Measurements from ENCODE around the gene NSUN7. TPM values are rescaled to one million over a fixed set of nuclear protein-coding genes. Genes with fewer than 3 reads are reported as not detected.

The NSUN7 gene
- total and polyA plus RNA-seq, 2 of the 13 experiments (the other 11 are each of a cell fraction or from before 2014, with no cell fraction given): 0.05 TPM; not detected in 1

DNA sequence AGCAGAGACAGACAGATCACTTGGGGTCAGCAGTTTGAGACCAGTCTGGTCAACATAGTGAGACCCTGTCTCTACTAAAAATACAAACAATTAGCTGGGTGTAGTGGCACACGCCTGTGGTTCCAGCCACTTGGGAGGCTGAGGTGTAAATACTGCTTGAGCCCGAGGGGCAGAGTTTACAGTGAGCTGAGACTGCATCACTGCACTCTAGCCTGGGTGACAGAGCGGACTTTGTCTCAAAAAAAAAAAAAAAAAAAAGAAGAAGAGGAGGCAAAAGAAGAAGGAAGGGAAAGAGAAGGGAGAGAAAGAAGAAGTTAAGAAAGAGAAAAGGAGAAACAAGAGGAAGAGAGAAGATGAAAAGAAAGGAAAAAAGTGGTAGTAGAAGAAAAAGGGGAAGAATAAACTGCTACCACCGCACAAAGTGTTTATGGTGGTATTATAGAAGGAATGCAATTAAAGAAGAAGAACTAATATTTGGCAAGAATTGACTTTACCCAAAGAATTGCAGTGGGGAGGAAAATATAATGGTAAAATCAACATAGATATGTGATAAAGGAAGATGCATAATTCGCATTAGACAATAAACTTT, 19.6 kb upstream of the NSUN7 start:
- 36% methylated on average over 5 of the region's 5 CpGs for WGBS (ENCODE audit: low lambda C conversion rate)
- CTCF ChIA-PET (ENCODE audit: low intra/inter-chr PET ratio, low total read pairs): no interaction called here
- intact Hi-C loops (cut with micrococcal nuclease; ENCODE audit: unreplicated experiment) (no loop called here), in situ Hi-C loops (cut with HindIII; ENCODE audit: extremely low pct_ligation_motif_present, low pct_unique_long_range_greater_than_20kb) (loop anchor here (10.0 kb wide), 1 partner anchor 165 kb away; no protein-coding TSS in a partner anchor)
- Histone ChIP-seq H3K36me3 (replicated peaks in 1 of 2; ENCODE audit: control insufficient read depth in 1 of 2, insufficient read depth in 2 of 2, low read length in 2 of 2) (no peaks in the 10 kb centered on the region), H3K4me3 (replicated peaks in 1 of 3; ENCODE audit: insufficient read depth in 1 of 3, low read depth in 2 of 3, low read length in 3 of 3) (no peak overlapping the region), H3K4me1 (ENCODE audit: insufficient read depth, low read length) (peaks cover 29% of the 10 kb centered on the region), H3K27ac (ENCODE audit: extremely low read length, insufficient read depth, low read length) (no peak overlapping the region), H3K27me3 (ENCODE audit: control insufficient read depth in 1 of 2, insufficient read depth in 2 of 2, low read length in 2 of 2) (no peaks in the 10 kb centered on the region; a peak in 2 of 5 replicates), H3K79me2 (ENCODE audit: insufficient read depth, low read length) (no peaks in the 10 kb centered on the region), H3K9me3 (ENCODE audit: low read length) (no peaks in the 10 kb centered on the region), H3K9ac (ENCODE audit: insufficient read depth, low read depth, low read length) (no peak overlapping the region), H4K20me1 (ENCODE audit: insufficient read depth, low read length) (no peaks in the 10 kb centered on the region), H2AFZ (ENCODE audit: low read length) (no peak overlapping the region), H3K4me2 (ENCODE audit: low read depth, low read length) (no peak overlapping the region)
- no TSS peak for BruUV-seq (replicated peaks)
- 0 out of 3 replicates have a peak, but pooled peaks have one; percentile 34 for ATAC-seq
- POLR2A ChIA-PET: no interaction called here
- FAIRE-seq: no peak
- no peak for DNase-seq (ENCODE audit: low spot score)
- no peak for TF ChIP-seq PAWR (CRISPR knock-in tag; IDR thresholded peaks at IDR 0.05; ENCODE audit: borderline replicate concordance)
- TF ChIP-seq PAF1 (CRISPR knock-in tag; IDR thresholded peaks at IDR 0.05): no peak
- TF ChIP-seq, protein P1, sequence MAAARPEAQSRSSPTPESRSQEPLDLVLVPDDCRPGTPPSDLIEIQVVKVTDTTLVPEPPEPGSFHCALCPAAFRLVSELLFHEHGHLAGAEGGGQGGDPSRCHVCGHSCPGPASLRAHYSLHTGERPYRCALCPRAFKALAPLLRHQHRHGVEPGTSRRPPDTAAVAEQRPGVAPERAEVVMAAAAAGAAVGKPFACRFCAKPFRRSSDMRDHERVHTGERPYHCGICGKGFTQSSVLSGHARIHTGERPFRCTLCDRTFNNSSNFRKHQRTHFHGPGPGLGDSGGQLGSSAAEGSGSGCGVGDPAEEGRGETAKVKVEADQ (CRISPR knock-in tag; IDR thresholded peaks at IDR 0.05; ENCODE audit: borderline replicate concordance): no peak
- TF ChIP-seq SMARCC2 (IDR thresholded peaks at IDR 0.05): no peak
- TF ChIP-seq, protein P2, sequence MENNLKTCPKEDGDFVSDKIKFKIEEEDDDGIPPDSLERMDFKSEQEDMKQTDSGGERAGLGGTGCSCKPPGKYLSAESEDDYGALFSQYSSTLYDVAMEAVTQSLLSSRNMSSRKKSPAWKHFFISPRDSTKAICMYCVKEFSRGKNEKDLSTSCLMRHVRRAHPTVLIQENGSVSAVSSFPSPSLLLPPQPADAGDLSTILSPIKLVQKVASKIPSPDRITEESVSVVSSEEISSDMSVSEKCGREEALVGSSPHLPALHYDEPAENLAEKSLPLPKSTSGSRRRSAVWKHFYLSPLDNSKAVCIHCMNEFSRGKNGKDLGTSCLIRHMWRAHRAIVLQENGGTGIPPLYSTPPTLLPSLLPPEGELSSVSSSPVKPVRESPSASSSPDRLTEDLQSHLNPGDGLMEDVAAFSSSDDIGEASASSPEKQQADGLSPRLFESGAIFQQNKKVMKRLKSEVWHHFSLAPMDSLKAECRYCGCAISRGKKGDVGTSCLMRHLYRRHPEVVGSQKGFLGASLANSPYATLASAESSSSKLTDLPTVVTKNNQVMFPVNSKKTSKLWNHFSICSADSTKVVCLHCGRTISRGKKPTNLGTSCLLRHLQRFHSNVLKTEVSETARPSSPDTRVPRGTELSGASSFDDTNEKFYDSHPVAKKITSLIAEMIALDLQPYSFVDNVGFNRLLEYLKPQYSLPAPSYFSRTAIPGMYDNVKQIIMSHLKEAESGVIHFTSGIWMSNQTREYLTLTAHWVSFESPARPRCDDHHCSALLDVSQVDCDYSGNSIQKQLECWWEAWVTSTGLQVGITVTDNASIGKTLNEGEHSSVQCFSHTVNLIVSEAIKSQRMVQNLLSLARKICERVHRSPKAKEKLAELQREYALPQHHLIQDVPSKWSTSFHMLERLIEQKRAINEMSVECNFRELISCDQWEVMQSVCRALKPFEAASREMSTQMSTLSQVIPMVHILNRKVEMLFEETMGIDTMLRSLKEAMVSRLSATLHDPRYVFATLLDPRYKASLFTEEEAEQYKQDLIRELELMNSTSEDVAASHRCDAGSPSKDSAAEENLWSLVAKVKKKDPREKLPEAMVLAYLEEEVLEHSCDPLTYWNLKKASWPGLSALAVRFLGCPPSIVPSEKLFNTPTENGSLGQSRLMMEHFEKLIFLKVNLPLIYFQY (CRISPR knock-in tag; IDR thresholded peaks at IDR 0.05; ENCODE audit: borderline replicate concordance): no peak
- TF ChIP-seq SP2 (CRISPR knock-in tag; IDR thresholded peaks at IDR 0.05): no peak
- no peak for TF ChIP-seq DNMT1 (CRISPR knock-in tag; IDR thresholded peaks at IDR 0.05)
- no peak for TF ChIP-seq SIN3A (IDR thresholded peaks at IDR 0.05; ENCODE audit: borderline replicate concordance, low read depth, low read length)
- TF ChIP-seq, protein P3, sequence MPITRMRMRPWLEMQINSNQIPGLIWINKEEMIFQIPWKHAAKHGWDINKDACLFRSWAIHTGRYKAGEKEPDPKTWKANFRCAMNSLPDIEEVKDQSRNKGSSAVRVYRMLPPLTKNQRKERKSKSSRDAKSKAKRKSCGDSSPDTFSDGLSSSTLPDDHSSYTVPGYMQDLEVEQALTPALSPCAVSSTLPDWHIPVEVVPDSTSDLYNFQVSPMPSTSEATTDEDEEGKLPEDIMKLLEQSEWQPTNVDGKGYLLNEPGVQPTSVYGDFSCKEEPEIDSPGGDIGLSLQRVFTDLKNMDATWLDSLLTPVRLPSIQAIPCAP (CRISPR knock-in tag; IDR thresholded peaks at IDR 0.05; ENCODE audit: low read depth): no peak
- TF ChIP-seq RFX1 (IDR thresholded peaks at IDR 0.05): no peak
- TF ChIP-seq, protein P4, sequence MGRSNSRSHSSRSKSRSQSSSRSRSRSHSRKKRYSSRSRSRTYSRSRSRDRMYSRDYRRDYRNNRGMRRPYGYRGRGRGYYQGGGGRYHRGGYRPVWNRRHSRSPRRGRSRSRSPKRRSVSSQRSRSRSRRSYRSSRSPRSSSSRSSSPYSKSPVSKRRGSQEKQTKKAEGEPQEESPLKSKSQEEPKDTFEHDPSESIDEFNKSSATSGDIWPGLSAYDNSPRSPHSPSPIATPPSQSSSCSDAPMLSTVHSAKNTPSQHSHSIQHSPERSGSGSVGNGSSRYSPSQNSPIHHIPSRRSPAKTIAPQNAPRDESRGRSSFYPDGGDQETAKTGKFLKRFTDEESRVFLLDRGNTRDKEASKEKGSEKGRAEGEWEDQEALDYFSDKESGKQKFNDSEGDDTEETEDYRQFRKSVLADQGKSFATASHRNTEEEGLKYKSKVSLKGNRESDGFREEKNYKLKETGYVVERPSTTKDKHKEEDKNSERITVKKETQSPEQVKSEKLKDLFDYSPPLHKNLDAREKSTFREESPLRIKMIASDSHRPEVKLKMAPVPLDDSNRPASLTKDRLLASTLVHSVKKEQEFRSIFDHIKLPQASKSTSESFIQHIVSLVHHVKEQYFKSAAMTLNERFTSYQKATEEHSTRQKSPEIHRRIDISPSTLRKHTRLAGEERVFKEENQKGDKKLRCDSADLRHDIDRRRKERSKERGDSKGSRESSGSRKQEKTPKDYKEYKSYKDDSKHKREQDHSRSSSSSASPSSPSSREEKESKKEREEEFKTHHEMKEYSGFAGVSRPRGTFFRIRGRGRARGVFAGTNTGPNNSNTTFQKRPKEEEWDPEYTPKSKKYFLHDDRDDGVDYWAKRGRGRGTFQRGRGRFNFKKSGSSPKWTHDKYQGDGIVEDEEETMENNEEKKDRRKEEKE (IDR thresholded peaks at IDR 0.05): no peak
- TF ChIP-seq STAG1 (CRISPR knock-in tag; IDR thresholded peaks at IDR 0.05): no peak
- no peak for TF ChIP-seq KLF9 (CRISPR knock-in tag; IDR thresholded peaks at IDR 0.05; ENCODE audit: low read depth)
- TF ChIP-seq, protein P5, sequence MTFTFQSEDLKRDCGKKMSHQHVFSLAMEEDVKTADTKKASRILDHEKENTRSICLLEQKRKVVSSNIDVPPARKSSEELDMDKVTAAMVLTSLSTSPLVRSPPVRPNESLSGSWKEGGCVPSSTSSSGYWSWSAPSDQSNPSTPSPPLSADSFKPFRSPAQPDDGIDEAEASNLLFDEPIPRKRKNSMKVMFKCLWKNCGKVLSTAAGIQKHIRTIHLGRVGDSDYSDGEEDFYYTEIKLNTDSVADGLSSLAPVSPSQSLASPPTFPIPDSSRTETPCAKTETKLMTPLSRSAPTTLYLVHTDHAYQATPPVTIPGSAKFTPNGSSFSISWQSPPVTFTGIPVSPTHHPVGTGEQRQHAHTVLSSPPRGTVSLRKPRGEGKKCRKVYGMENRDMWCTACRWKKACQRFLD (CRISPR knock-in tag; IDR thresholded peaks at IDR 0.05; ENCODE audit: borderline replicate concordance): no peak
- TF ChIP-seq HMGA1 (CRISPR knock-in tag; conservative IDR thresholded peaks at IDR 0.05): no peak
- no peak for TF ChIP-seq KAT8 (CRISPR knock-in tag; IDR thresholded peaks at IDR 0.05)

Measured in HepG2 (cell line).